Endothelial cell of umbilical vein (primary cell): ENCODE measurements around the gene EZH1.

ENCODE experiments used
- EZH2 ChIP-seq: IDR thresholded peaks from 2 replicates; pipeline ENCODE4 v1.6.1; 2012; ENCODE audit warnings: borderline replicate concordance, low read depth, mild to moderate bottlenecking, moderate library complexity, low read length, inconsistent platforms; ENCODE audit not compliant: severe bottlenecking
- MYC ChIP-seq: IDR thresholded peaks from one replicate; pipeline ENCODE4 v1.6.1; 2011; ENCODE audit warnings: mild to moderate bottlenecking, low read depth, low read length
- POLR2A ChIP-seq: IDR thresholded peaks from 2 replicates; pipeline ENCODE4 v1.6.1; 2012; ENCODE audit warnings: low read depth, mild to moderate bottlenecking, control low read depth, low read length
- TF ChIP-seq, protein P1 (sequence below), 2 donors: IDR thresholded peaks; 1 replicate in 1 of 2; 2 replicates in 1 of 2; pipeline ENCODE4 v1.5.1; 2011; ENCODE audit warnings: low read length in 2 of 2, mild to moderate bottlenecking in 2 of 2, moderate library complexity in 2 of 2, control low read depth in 1 of 2, inconsistent platforms in 1 of 2, low read depth in 1 of 2; ENCODE audit not compliant: insufficient read depth in 1 of 2; ENCODE audit errors: extremely low read depth in 1 of 2
- TF ChIP-seq, protein P2 (sequence below): IDR thresholded peaks from 2 replicates; pipeline ENCODE4 v1.6.1; 2011; ENCODE audit not compliant: insufficient read depth, insufficient read length

DNA sequence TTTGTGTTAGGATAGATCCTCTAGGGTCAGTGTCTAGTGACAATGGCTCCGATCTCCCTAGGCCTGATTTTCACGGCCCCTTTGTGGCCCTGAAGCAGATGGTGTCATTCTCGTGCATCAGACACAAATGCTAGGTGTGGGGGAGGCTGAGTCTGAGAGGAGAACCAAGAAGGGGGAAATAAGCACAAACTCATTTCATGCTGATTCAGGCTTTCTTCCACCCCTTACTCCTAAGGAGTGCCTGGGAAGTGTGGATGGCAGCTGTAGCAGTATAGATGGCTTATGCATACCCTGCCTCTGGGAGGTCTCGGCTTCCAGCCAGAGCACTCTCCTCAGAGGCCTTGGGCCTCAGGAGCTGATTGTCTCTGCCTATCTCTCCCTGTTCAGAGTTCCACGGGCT lies 33.7 kb upstream of the EZH1 start:
- TF ChIP-seq MYC (no peak), POLR2A (no peak), EZH2 (no peak)
- TF ChIP-seq, protein P1, sequence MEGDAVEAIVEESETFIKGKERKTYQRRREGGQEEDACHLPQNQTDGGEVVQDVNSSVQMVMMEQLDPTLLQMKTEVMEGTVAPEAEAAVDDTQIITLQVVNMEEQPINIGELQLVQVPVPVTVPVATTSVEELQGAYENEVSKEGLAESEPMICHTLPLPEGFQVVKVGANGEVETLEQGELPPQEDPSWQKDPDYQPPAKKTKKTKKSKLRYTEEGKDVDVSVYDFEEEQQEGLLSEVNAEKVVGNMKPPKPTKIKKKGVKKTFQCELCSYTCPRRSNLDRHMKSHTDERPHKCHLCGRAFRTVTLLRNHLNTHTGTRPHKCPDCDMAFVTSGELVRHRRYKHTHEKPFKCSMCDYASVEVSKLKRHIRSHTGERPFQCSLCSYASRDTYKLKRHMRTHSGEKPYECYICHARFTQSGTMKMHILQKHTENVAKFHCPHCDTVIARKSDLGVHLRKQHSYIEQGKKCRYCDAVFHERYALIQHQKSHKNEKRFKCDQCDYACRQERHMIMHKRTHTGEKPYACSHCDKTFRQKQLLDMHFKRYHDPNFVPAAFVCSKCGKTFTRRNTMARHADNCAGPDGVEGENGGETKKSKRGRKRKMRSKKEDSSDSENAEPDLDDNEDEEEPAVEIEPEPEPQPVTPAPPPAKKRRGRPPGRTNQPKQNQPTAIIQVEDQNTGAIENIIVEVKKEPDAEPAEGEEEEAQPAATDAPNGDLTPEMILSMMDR (IDR thresholded peaks at IDR 0.05; ENCODE audit: extremely low read depth in 1 of 2, insufficient read depth in 1 of 2, low read depth in 1 of 2, low read length in 2 of 2) = no peak
- TF ChIP-seq, protein P2, sequence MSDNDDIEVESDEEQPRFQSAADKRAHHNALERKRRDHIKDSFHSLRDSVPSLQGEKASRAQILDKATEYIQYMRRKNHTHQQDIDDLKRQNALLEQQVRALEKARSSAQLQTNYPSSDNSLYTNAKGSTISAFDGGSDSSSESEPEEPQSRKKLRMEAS = no peak
